Skeletal muscle cell (primary cell): ENCODE data around the gene IRS1.
A peak's percentile ranks its signal among the peaks of the same experiment; 100 is the strongest.

Source experiments
- DNase-seq: peaks from one replicate; pipeline ENCODE4 v3.0.0-alpha.2; 2010; ENCODE audit warnings: low read depth
- H3K4me3 ChIP-seq: 2 replicates; pipeline ENCODE4 v1.5.1; 2011; ENCODE audit warnings: low read depth, mild to moderate bottlenecking, control low read depth, low read length, moderate library complexity

IRS1 gene

GRCh38 chr2:226792155-226792881, 7.3 kb downstream of the IRS1 start:
- no peak for DNase-seq
- H3K4me3 ChIP-seq, result peak overlapping the region; percentile 73

GRCh38 chr2:226791487-226792081, 8.0 kb downstream of the IRS1 start:
- peak overlapping the region; percentile 73 for H3K4me3 ChIP-seq
- DNase-seq, result peak; percentile 39

GRCh38 chr2:226791056-226791486, 8.5 kb downstream of the IRS1 start:
- H3K4me3 ChIP-seq, result peak overlapping the region; percentile 73
- DNase-seq, result no peak

DNA sequence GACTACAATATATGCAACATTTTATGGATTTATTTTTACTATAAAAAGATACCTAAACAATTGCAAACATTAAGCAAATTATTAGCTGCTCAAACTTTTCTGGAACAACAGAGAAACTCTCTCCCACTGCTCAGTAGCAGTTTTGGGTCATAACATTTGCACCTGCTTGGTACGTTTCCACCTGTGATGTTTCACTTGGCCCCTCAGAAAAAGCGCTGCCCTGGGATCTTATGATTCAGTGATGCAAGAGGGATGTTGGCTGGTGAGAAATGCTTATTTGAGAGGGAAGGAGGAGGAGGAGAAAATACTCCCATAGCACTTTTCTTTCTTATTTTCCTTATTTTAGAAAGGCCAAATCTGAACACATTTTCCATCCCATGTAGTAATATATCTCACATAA, 9.2 kb downstream of the IRS1 start:
- H3K4me3 ChIP-seq, result no peak overlapping the region
- DNase-seq, result no peak

DNA sequence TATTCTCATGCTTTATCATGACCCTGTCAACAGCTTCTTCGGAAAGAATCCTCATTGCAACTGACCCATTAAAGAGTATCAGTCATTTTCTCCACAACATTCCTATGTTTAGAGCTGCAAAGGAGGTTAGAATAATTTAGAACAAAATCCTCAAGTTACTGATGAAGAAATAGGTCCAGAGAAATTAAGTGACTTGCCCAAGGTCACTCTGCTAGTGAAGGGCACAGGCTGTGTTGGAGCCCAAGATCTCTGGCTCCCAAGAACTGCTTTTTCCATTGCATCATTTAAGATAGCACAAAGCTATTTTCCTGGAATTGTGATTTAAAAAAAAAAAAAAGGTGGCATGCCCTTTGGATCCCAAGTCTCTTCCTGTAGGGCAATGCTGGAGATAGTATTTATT, 9.6 kb downstream of the IRS1 start:
- DNase-seq, result no peak
- H3K4me3 ChIP-seq, result no peak overlapping the region

DNA sequence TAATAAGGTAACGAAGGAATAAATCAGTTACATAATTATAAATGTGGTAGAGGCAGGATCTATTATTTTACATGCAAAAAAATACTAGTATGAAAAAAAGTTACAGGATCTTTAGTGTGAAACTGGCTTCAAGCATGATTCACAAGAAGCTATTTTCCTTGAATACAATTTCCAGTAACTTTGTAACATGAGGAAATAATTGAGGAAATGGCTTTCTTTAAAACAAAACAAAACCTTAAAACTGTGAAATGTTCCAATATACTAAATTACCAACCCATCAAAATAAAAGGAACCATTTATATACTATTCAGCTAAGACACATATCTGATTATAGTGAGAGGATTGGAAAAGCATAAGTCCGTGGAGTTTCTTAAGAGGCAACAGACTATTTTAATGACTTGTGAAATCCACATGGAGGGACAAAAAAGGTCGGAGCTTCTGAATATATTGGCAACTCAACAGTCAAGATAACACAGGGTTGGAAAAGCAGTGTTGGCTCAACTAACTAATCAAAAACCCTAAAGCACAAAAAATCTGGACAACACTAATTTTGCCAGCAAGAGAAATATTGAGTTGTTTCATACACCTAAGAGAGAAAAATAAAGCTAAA, 10.6 kb downstream of the IRS1 start:
- no peak for DNase-seq
- no peak overlapping the region for H3K4me3 ChIP-seq

DNA sequence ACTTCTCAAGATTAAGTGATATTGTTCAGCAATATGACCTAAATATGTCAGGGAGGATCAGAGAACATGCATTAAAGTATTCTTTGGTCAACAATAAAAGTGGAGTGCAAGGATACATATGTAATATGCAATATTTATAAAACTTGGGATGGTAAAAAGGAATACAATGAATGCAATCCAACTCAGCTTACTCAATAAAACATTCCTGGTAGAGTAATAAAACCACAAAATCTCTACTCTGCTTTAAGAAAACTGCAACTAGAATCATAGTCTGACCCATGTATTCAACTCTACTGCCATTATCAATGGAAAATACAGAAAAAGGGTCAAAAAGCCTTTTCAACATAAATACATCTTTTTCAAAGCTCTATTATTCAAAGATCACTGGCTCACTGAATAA, 11.6 kb downstream of the IRS1 start:
- DNase-seq, result no peak
- H3K4me3 ChIP-seq, result no peak overlapping the region

GRCh38 chr2:226783885-226784284, 15.7 kb downstream of the IRS1 start:
- no peak overlapping the region for H3K4me3 ChIP-seq
- DNase-seq, result no peak

GRCh38 chr2:226782092-226782713, 17.4 kb downstream of the IRS1 start:
- H3K4me3 ChIP-seq, result no peak overlapping the region
- DNase-seq, result peak; percentile 45

DNA sequence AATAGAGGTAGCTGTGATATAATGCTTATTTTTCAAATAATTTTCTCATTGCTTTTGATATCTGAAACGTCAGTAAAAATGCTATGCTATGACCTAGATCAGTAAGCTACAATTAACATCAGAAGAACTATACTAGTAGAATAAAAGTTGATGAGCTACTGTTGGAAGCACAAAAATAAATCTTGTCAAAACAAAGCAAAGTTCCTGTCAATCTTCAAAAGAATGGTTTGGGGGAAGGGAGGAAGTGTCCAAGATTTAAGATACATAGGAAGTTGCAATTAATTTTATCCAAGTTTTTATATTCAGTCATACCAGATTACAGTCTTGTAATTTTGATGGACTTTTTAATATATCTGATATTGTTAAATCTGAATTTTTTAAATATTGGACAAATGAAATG, 19.2 kb downstream of the IRS1 start:
- no peak overlapping the region for H3K4me3 ChIP-seq
- no peak for DNase-seq

- no peak for DNase-seq
- no peak overlapping the region for H3K4me3 ChIP-seq
Measured at GRCh38 chr2:226777611-226778010, 22.0 kb downstream of the IRS1 start.

DNA sequence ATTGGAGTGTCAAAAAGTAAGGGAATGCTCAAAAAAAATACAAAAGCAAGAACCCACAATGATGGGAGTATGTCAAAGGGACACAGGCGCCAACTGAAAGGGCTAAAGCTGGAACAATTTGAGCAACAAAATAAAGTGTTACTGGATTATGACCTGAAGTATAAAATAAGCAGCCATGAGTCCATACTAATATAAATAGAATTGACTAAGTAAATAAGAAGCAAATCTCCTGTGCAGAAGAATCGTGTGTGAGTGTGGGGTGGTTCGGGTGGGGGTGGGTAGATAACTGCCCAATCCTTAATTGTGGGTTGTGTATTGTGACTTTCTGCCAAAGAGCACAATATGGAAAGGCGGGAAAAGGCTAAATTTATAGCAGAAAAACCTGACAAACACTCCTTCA, 23.5 kb downstream of the IRS1 start:
- no peak for DNase-seq
- H3K4me3 ChIP-seq, result no peak overlapping the region

DNA sequence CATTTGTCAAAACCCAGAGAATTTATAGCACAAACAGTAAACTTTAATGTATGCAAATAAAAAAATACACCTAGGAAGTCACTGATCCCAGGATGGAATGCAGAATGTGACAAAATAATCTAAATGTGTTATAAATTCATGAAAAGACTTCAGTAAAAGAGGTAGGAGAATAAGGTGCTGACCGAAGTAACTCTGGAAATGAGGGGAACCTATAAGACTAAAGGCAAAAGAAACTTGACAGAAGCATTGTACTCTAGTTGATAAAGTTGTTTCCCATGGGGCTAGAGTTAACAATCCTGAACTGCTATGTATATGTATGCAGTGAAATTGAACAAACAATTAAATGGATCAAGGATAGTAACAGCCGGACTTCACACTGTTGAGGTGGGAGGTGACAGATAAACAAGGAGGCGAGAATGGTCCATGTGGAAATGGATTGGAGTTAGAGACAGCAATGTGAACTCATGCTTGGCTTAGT, 24.5 kb downstream of the IRS1 start:
- no peak overlapping the region for H3K4me3 ChIP-seq
- DNase-seq, result no peak

DNA sequence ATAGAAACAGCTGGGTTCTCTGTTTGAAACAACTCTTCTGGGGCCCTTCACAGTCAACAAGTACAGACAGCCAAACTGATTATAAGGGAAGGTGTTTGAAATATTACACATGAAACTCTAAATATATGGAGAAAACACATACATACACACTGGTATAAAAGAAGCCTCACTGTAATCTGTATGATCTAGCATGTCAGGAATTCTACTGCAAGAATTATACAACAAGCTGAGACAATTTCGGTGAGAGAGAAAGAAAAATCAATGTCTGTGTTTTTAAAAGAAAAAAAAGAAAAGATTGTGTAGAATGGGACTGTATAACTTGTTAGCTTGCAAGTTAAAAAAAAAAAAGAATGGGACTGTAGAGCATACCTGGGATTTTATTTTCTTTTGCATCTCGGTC, 26.3 kb downstream of the IRS1 start:
- H3K4me3 ChIP-seq, result no peak overlapping the region
- DNase-seq, result no peak

GRCh38 chr2:226772389-226773179, 27.0 kb downstream of the IRS1 start:
- DNase-seq, result no peak
- H3K4me3 ChIP-seq, result no peak overlapping the region

- no peak for DNase-seq
- no peak overlapping the region for H3K4me3 ChIP-seq
Measured at GRCh38 chr2:226771067-226771466, 28.6 kb downstream of the IRS1 start.

DNA sequence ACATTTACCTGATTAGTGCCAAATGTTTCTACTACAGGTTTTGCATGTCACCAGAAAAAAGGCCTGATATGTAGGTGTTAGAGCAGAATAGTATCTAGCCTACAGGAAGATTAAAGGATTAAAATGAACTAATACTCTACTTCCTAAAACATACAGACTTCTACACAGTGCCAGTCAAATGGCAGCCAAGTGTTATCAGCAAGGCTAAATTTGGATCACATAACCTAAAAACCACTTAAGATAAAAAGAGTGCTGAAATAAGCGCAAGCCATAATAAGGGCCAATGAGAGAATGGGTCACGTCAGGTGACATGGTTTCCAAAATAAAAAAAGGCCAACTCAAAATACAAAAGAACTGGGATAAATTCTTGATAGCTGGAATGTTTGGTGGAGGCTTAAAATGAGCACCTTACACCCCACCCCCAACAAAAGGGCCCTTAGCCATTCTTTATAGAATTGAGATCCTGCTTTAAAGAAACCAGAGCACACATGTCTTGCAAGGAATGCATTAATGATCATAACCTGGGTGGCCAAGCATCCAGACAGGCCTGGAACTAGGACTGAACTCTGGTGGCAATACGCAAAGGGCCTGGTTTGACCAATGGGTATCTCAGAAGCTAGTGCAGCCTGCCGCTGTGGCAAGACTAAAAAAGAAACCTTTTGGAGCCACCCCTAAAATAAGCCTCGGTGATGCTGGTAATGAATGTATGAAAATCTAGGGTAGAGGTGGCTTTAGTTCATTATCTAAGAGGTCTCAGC, 32.4 kb downstream of the IRS1 start:
- DNase-seq, result no peak
- H3K4me3 ChIP-seq, result no peak overlapping the region

DNA sequence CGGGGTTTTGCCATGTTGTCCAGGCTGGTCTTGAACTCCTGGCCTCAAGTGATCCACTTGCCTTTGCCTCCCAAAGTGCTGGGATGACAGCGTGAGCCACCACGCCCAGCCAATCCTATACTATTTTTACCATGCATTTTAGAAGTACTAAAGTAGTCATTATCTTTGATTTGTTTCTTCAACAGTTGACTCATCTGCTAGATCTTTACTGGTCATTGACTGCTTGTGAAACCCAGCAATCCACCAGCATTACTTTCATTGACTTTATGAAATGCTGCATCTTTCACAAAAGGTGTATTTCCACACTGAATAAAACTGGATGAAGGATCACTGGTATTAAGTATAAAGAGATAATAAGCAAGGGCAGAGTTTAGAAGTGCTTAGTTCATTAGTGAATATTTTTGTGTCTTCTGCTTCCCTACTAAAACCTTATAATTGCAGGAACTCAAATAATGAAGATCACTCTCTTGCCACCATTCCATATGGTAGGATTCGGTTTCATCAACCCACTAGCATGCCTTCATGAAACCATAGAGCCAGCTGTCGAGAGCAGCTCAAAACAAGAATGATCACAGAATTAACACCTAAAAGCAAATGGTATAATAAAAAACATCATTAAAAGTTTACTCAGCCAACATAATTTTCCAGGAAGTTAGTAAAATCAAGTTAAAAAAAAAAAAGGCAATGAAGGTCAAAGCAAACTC, 33.1 kb downstream of the IRS1 start:
- DNase-seq, result no peak
- H3K4me3 ChIP-seq, result no peak overlapping the region
